OCI-LY3 (cell line): Measurements from ENCODE around the gene KLHL10.

Experiments used
- CTCF ChIP-seq: fragments of 200-600, 300-600 bp; sonication (generic); IDR thresholded peaks from 2 replicates; pipeline ENCODE4 v1.5.1; 2014; ENCODE audit warnings: antibody characterized with exemption, low read length, low read depth
- EZH2phosphoT487 ChIP-seq: fragments of 200-600 bp; shearing (Covaris generic); IDR thresholded peaks from 2 replicates; pipeline ENCODE4 v1.6.1; 2018; ENCODE audit warnings: antibody characterized with exemption, mixed run types, low read depth

- no peak for TF ChIP-seq CTCF
- no peak for TF ChIP-seq EZH2phosphoT487
Measured at GRCh38 chr17:41870627-41871026, 33.0 kb downstream of the KLHL10 start.
